AG09319 (cell line): ENCODE data around the gene CA10.

Experiments used
- DNase-seq: peaks from one replicate; pipeline ENCODE4 v3.0.0-alpha.2; 2010; ENCODE audit warnings: low read depth; ENCODE audit errors: extremely low read depth
- TF ChIP-seq, protein P1 (sequence below): IDR thresholded peaks from 2 replicates; pipeline ENCODE4 v1.5.1; 2011; ENCODE audit warnings: low read depth, mild to moderate bottlenecking, inconsistent platforms, low read length, moderate library complexity

Gene CA10

GRCh38 chr17:51608251-51608933 lies 550.1 kb downstream of the CA10 start:
- DNase-seq = no peak
- TF ChIP-seq, protein P1, sequence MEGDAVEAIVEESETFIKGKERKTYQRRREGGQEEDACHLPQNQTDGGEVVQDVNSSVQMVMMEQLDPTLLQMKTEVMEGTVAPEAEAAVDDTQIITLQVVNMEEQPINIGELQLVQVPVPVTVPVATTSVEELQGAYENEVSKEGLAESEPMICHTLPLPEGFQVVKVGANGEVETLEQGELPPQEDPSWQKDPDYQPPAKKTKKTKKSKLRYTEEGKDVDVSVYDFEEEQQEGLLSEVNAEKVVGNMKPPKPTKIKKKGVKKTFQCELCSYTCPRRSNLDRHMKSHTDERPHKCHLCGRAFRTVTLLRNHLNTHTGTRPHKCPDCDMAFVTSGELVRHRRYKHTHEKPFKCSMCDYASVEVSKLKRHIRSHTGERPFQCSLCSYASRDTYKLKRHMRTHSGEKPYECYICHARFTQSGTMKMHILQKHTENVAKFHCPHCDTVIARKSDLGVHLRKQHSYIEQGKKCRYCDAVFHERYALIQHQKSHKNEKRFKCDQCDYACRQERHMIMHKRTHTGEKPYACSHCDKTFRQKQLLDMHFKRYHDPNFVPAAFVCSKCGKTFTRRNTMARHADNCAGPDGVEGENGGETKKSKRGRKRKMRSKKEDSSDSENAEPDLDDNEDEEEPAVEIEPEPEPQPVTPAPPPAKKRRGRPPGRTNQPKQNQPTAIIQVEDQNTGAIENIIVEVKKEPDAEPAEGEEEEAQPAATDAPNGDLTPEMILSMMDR = no peak

DNA sequence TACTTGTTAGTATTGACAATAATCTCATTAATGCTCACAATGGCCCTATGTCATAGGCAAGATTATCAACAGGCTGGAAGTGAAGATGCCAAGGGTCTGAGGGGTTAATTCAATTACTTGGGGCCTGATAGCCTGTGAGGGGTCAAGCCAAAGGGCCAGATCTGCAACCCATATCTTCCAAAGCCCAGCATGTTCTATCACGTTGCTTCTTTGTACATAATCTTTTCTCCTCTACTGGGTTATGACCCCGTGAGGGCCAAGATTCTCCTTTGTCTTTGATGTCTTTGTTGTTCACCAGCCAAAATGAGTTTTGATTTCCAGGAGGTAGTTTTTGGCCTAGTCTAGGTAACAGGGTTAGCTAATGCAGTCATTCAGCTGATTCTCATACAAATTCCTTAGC lies 551.0 kb downstream of the CA10 start:
- DNase-seq = no peak
- TF ChIP-seq, protein P1 = no peak

- no peak for DNase-seq
These were observed 554.1 kb downstream of the CA10 start for GRCh38 chr17:51604299-51605020.

DNA sequence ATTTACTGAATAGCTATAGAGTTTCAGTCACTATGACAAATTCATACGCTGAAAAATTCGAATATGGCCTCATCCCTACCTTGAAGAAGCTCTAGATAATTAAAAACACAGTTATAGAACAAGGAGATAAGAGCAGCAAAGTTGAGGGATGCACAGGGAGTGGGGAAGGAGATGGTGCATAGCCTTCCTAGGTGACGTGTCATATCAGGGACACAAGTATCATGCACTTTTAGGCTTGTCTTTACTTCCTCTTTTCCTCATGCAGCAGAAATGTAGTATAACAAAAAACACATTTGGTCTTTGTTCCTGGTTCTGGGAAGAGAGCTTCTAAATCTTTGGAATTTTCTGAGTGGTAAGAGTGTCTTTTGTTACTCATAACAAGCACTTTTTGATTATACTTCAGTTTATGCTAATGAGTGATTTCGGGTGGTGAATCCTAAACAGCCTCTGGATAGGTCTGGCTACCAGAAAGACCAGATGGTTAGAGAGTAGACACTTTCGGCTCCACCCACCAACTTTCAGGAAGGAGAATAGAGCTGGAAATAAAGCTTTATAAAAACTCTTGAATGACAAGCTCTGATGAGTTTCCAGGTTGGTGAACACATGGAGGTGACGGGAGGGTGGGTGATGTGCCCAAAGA lies 556.8 kb downstream of the CA10 start:
- TF ChIP-seq, protein P1 = no peak

More at GRCh38 chr17:51604299-51605020, 554.1 kb downstream of the CA10 start:
- TF ChIP-seq, protein P1 = no peak

DNA sequence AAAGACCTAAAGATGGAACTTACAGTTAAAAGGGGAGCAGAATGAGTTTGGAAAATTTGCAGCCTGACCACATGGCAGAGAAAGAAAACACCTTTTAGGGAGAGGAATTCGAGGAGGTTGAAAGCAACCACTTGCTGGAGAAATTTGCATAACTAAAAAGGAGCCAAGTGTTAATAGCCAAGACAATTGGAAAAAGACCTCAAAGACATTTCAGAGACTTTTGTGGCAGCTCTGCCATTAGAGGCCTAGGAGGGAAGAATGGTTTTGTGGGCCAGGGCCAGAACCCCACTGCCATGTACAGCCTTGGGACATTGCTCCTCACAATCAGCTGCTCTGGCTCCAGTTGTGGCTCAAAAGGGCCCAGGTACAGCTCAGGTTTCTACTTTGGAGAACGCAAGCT lies 559.7 kb downstream of the CA10 start:
- DNase-seq = no peak
- TF ChIP-seq, protein P1 = no peak

More for the DNA sequence above, 556.8 kb downstream of the CA10 start:
- DNase-seq = no peak

- DNase-seq = no peak
- TF ChIP-seq, protein P1 = no peak
These were observed 561.2 kb downstream of the CA10 start for GRCh38 chr17:51597345-51597744.
